Fibroblast of peridontal ligament (primary cell): Measurements from ENCODE around the gene LYPLA2.
"Not testable (repeated sequence)": the region's sequence is repeated elsewhere in the genome, so short reads cannot be mapped to it uniquely, and the experiment has no call there.

ENCODE experiments used
- DNase-seq: peaks from one replicate; pipeline ENCODE4 v3.0.0-alpha.2; 2010; ENCODE audit errors: extremely low read depth

The LYPLA2 gene

GRCh38 chr1:23801338-23801748 lies 10.4 kb downstream of the LYPLA2 start:
- DNase-seq, result no peak

DNA sequence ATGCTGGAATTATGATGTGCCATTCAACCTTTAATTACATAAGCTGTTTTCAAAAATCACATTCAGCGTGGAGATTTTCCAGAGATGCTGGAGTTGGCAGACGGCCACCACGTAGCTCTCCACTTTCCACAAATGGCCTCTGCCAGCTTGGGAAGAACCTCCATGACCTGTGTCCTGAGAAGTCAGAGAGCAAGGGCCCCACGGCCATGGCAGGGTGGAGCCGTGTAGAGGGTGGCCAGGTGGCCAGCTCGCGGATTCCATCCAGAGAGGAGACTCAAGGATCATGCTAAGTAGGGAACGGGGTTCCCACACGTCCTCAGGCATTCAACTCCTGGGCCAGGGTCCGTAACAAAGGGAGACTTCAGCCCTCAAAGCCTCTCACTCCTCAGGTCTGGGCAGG lies 10.9 kb downstream of the LYPLA2 start:
- no peak for DNase-seq

DNA sequence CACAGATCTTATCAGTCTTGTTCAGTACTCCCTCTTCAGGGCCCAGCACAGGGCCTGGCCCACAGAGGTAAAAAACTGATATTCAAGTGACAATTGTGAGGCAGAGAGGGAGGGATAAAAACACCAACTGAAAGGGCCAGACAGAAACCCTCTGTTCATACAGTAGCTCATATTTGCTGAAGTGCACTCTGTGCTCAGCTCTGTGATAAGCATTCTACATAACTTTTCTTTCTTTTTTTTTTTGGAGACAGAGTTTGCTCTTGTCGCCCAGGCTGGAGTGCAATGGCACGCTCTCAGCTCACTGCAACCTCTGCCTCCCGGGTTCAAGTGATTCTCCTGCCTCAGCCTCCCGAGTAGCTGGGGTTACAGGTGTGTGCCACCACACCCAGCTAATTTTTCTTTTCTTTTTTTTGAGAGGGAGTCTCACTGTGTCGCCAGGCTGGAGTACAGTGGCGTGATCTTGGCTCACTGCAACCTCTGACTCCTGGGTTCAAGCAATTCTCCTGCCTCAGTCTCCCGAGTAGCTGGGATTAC lies 11.9 kb downstream of the LYPLA2 start:
- DNase-seq, result not testable (repeated sequence)

- no peak for DNase-seq
Observed at GRCh38 chr1:23803674-23804073, 12.7 kb downstream of the LYPLA2 start.

DNA sequence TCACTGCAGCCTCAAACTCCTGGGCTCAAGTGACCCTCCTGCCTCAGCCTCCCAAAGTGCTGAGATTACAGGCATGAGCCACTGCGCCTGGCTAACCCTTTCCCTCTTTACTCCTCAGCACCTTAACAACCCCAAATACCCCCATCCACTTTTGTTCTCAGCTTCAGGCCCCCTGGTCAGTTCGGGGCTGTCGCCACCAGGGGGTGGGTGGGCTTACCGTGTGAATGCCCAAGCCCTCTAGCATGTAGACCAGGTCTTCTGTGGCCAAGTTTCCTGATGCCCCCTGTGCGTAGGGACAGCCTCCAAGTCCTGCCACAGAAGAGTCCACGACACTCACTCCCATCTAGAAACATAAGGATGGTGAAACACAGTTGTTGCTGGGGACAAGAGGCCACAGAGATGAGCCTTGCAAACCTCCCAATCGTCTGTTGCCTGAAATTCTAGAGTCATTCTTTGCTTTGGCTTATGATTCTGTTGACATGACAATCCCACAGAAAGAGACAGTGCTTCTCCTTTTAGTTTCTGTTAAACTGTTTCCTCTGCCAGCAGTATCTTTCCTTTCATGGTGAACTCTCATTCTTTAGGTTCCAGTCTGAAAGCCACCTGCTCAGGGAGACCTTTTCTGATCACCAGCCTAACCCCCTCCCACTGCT lies 13.4 kb downstream of the LYPLA2 start:
- DNase-seq, result no peak

- no peak for DNase-seq
Observed at GRCh38 chr1:23805025-23805424, 14.1 kb downstream of the LYPLA2 start.

GRCh38 chr1:23806280-23806679 lies 15.3 kb downstream of the LYPLA2 start:
- DNase-seq, result no peak

GRCh38 chr1:23807453-23807852 lies 16.5 kb downstream of the LYPLA2 start:
- DNase-seq, result no peak

DNA sequence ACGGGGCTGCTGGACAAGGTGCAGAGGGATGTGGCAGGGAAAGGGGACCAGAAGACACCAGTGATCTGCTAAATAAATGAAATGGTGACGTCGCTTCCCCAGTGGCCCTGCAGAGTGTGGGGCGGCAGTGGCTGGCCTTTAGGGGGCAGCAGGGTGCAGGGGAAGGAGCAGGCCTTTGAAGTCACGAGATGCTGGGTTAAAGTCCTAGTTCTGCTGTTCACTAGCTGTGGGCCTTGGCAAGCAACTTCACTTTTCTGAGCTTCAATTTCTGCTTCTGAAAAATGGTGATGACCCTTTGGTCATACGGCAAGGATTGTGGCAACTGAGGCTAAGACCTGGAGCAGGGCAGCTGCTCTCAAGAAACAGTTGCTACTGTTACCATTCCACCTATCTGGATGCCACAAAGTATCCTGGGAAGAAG lies 18.8 kb downstream of the LYPLA2 start:
- DNase-seq, result peak; percentile 52

GRCh38 chr1:23810818-23811540 lies 20.0 kb downstream of the LYPLA2 start:
- peak; percentile 31 for DNase-seq

- DNase-seq, result no peak
Observed at GRCh38 chr1:23814016-23814415, 23.1 kb downstream of the LYPLA2 start.

DNA sequence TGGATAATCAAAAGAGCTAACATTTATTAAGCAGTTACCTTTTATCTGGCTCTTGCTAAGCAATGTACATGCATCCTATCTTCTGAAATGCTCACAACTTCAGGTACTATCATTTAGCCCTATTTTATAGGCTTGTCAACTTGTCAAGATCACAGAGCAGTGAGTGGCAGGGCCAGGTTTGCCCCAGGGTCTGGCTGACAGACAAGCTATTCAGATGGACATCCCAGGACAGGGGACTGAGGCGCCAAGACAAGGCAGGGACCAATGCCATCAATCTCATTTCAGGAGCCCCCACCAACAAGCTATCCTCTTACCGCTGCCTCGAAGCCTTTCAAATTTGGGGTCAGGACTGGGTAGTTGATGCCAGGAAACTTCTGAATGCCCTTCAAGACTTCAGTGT lies 25.4 kb downstream of the LYPLA2 start:
- no peak for DNase-seq

DNA sequence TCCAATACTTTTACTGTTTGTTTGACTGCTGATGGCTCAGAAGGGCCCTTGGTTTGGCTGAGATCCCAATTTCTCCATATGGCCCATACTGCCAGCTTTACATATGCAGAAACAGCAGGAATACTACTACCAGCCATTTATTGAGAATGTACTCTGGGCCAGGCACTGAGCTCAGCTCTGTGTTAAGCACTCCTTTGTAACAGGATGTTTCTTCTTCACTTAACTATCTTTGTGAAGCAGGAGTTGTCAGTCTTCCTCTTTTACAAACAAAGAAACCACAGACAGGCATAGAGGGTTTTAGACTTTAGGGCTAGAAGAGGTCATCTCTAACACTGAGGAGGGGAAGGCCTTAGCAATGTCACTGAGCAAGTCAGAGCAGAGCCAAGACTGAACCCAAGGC lies 26.0 kb downstream of the LYPLA2 start:
- DNase-seq, result no peak

DNA sequence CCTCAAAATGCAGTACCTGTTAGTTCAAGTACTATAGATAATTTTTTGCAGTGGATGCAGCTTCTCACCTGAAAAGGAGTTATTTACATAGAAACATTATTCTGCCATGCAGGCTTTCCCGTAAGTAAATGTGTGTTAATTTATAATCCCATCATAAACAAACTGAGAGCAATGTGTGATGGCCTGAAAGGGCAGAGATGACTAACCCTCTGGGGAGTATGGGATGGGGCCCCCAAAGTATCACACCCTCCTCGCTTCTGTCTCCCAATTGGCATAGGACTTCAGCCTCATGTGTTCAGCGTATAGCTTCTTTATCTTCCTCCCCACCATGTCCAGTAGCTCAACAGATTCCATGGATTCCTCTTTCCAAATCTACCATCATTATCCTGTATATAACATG lies 26.7 kb downstream of the LYPLA2 start:
- DNase-seq, result no peak

DNA sequence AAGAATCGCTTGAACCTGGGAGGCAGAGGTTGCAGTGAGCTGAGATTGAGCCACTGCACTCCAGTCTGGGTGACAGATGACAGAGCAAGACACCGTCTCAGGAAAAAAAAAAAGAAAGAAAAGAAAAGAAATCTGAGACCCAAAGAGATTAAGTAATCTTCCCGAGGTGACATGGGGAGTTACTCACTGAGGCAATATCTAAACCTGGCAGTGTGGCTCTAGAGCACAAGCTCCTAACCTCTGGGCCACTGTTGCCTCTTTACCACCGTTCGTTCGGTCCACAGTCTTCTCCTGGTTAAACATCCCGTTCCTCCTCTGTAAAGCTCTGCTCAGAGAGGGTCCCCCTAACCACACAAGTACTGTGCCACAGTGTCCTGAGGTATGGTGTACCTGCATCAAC lies 32.8 kb downstream of the LYPLA2 start:
- no peak for DNase-seq

- DNase-seq, result peak; percentile 21
Observed at GRCh38 chr1:23824711-23825075, 33.7 kb downstream of the LYPLA2 start.

- DNase-seq, result peak; percentile 84
Observed at GRCh38 chr1:23825076-23825761, 34.3 kb downstream of the LYPLA2 start, which contains the start of gene HMGCL. HMGCL (minus strand) TSS chr1:23825429; CDS start chr1:23825415, 14 bp downstream.

DNA sequence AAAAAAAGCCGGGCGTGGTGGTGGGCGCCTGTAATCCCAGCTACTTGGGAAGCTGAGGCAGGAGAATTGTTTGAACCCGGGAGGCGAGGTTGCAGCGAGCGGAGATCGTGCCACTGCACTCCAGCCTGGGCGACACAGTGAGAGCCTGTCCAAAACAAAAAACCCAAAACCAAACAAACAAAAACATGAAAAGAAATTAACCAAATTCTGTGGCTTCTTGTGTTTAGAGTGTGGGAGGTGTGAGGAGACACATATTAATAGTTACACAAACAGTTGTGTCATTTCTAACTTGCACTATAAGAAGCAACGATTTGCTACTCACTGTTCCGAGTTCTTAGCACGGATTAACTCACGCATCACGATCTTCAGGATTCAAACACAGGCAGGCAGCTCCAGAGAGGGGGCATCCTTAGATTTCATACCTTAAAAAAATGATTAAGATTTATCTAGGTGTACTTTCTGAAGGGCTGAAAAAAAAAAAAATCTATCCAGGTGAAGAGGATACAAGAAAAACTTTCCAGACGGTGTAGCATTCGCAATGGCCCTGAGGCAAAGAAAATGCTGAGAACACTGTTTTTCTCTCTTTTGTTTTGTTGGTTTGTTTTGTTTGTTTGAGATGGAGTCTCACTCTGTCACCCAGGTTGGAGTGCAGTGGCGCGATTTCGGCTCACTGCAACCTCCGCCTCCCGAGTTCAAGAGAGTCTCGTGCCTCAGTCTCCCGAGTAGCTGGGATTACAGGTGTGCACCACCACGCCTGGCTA lies 35.0 kb downstream of the LYPLA2 start:
- peak; percentile 7 for DNase-seq

DNA sequence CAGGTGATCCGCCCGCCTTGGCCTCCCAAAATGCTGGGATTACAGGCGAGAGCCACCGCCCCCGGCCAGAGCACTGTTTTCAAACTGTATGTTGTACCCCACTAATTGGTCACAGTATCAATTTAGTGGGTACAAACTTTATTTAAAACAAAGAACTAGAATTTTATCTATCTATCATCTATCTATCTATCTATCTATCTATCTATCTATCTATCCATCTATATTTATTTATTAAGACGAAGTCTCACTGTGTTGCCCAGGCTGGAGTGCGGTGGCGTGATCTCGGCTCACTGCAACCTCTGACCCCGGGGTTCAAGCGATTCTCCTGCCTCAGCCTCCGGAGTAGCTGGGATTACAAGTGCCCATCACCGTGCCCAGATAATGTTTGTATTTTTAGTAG lies 35.6 kb downstream of the LYPLA2 start:
- DNase-seq, result not testable (repeated sequence)

- DNase-seq, result no peak
Observed at GRCh38 chr1:23827717-23828116, 36.8 kb downstream of the LYPLA2 start.

- not testable (repeated sequence) for DNase-seq
Observed at GRCh38 chr1:23834156-23834555, 43.2 kb downstream of the LYPLA2 start.

GRCh38 chr1:23836037-23836436 lies 45.1 kb downstream of the LYPLA2 start:
- no peak for DNase-seq
